ENCODE results near the gene CAPZA2. TPM values are rescaled to one million over a fixed set of nuclear protein-coding genes. Genes with fewer than 3 reads are reported as not detected.
"Not testable (repeated sequence)": the region's sequence is repeated elsewhere in the genome, so short reads cannot be mapped to it uniquely, and the experiment has no call there.

The CAPZA2 gene
- total RNA-seq, 1 donor from 2014 or later: 416 TPM

DNA sequence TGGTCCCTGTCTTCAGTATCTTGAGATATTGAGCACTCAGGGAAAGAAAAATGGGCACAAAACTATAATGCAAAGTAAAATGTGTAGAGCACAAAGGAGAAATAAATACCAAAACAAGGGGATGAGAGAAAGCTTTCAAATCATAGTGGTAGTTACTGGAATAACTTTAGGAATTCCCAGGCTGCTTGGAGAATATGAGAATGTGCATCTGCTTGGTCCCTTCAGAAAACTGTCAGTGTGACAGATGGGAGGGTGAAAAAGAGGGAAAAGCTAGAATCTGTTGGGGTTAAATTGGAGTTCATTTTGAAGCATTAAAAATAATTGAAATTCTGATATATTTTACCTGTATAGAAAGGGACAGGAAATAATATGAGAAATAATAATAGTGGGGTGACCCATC is 106.2 kb downstream of the CAPZA2 start:
- no peak for ATAC-seq
- no peak for DNase-seq (ENCODE audit: missing footprints)
- intact Hi-C loops (cut with DNase I): no loop called here

DNA sequence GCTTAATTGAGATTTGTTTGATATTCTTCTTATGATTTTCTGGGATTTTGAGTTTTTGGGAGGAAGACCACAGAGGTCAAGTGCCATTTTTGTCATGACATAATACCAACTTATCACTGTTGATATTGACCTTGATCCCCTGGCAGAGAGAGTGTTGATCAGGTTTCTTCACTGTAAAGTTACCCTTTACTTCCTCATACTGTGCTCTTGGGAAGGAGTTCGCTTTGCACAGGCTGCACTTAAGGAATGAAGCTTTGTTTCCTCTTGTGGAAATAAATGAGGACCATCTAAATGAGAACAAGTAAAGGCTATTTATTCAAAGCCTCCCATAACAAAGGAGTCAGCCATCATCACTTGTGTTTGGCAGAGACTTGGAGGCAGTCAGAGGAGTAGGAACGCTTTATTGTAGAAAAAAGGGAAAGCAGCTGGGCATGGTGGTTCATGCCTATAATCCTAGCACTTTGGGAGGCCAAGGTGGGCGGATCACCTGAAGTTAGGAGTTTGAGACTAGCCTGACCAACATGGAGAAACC is 107.0 kb downstream of the CAPZA2 start:
- intact Hi-C loops (cut with DNase I): no loop called here
- no peak for ATAC-seq
- no peak for DNase-seq (ENCODE audit: missing footprints)

DNA sequence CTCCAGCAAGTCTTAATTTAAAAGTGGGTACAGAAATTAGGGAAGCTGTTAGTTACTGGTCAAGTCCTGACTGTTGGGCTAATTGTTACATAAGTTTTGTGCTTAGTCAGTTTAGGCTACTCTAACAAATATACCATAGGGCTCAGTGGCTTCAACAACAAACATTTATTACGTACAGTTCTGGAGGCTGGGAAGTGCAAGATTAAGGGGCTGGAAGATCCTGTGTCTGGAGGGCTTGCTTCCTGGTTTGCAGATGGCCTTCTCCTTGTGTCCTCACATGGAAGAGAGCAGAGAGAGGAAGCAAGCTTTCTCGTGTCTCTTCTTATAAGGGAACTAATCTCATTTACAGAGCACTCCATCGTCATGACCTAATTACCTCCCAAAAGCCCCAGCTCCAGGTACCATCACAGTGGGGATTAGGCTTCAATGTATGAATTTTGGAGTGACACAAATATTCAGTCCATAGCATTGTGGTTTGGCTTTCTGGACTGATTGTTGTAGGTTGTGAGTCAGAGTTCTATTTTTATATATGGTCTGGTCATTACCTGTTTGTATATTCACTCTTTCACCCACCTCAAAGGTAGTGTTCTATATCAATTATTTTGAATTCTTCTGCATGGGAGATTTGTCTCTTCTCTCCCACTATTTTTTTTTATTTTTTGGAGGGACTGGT is 108.0 kb downstream of the CAPZA2 start:
- no peak for ATAC-seq
- no peak for DNase-seq (ENCODE audit: missing footprints)
- intact Hi-C loops (cut with DNase I): no loop called here

DNA sequence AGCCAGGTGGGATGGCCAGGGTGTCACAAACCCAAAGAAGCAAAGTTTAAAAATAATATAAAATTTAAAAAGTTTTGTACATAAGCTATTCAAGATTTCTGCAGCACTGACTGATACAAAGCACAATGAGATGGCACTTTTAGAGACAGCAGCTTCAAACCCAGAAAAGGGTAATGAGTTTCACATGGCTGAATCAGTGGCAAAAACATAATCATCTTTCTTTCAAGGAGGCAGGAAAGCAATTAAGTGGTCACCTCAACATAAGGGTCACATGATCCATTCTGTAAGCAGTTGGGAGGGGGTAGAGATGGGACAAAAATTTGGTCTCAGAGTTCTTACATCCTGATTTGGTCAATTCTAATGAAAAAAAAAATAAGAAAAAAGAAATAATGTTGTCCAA is 108.8 kb downstream of the CAPZA2 start:
- ATAC-seq; DNase-seq (ENCODE audit: missing footprints); intact Hi-C loops (cut with DNase I): not testable (repeated sequence)

Other genes starting within 250 kb of the CAPZA2 start
- gene MET, start 190.4 kb upstream of the CAPZA2 start, total RNA-seq: 15.9 TPM
- 29.5 TPM for gene ST7, start 90.9 kb downstream of the CAPZA2 start, total RNA-seq

Data from Right ventricle myocardium inferior (tissue), 1 donor.